Endometrial microvascular endothelial cells (primary cell): ENCODE measurements around the gene HTR3C. TPM values are rescaled to one million over a fixed set of nuclear protein-coding genes. Genes with fewer than 3 reads are reported as not detected.

Experiments used
- in situ Hi-C: cut with HindIII; loops from 2 replicates; pipeline ENCODE4 v1.10.0; 2017; ENCODE audit warnings: low sequenced_read_pairs, low pct_unique_long_range_greater_than_20kb; ENCODE audit errors: inconsistent ontology term
- total RNA-seq: library from RNA; depleted of rRNA; stranded (reverse); fragments of >200 nt; gene quantifications from one replicate; pipeline ENCODE4 v1.2.3, GENCODE V29; 2015; ENCODE audit errors: inconsistent ontology term

The HTR3C gene
- total RNA-seq, 1 donor from 2014 or later: not detected

GRCh38 chr3:184077881-184078280 is 25.0 kb downstream of the HTR3C start:
- in situ Hi-C loops: no loop called here

GRCh38 chr3:184078851-184079250 is 26.0 kb downstream of the HTR3C start:
- in situ Hi-C loops: no loop called here

GRCh38 chr3:184081116-184081830 is 28.4 kb downstream of the HTR3C start:
- in situ Hi-C loops: no loop called here

- in situ Hi-C loops: no loop called here
These were observed 29.2 kb downstream of the HTR3C start for GRCh38 chr3:184082034-184082433.

GRCh38 chr3:184082465-184082864 is 29.6 kb downstream of the HTR3C start:
- in situ Hi-C loops: no loop called here

- in situ Hi-C loops: no loop called here
These were observed 32.6 kb downstream of the HTR3C start for GRCh38 chr3:184085389-184085852.

- in situ Hi-C loops: no loop called here
These were observed 39.4 kb downstream of the HTR3C start for GRCh38 chr3:184092199-184092598.

- in situ Hi-C loops: no loop called here
These were observed 44.0 kb downstream of the HTR3C start, which contains the start of gene HTR3E for GRCh38 chr3:184096811-184097383. TSS of gene HTR3E (plus strand) at chr3:184097064. CDS start at chr3:184097530, 466 bp downstream.

GRCh38 chr3:184097556-184097955 is 44.7 kb downstream of the HTR3C start:
- in situ Hi-C loops: no loop called here

- in situ Hi-C loops: no loop called here
These were observed 47.2 kb downstream of the HTR3C start for GRCh38 chr3:184099806-184100686.

Other genes starting within 250 kb of the HTR3C start
- gene MAP6D1, start 227.5 kb upstream of the HTR3C start, total RNA-seq: 4.0 TPM
- gene PARL, start 168.2 kb upstream of the HTR3C start, total RNA-seq: 37.4 TPM
- gene ABCC5, start 35.2 kb upstream of the HTR3C start, total RNA-seq: 7.0 TPM
- gene HTR3D, start 21.3 kb upstream of the HTR3C start, total RNA-seq: not detected
- gene HTR3E, start 44.0 kb downstream of the HTR3C start, total RNA-seq: not detected
- 45.3 TPM for gene EIF2B5, start 82.3 kb downstream of the HTR3C start, total RNA-seq
- gene DVL3, start 102.3 kb downstream of the HTR3C start, total RNA-seq: 27.2 TPM
- gene AP2M1, start 121.8 kb downstream of the HTR3C start, total RNA-seq: 418 TPM
- 68.2 TPM for gene ABCF3, start 133.2 kb downstream of the HTR3C start, total RNA-seq
- gene VWA5B2, start 176.5 kb downstream of the HTR3C start, total RNA-seq: not detected
- gene ALG3, start 195.9 kb downstream of the HTR3C start, total RNA-seq: 68.4 TPM
- gene EEF1AKMT4, start 196.6 kb downstream of the HTR3C start, total RNA-seq: 9.2 TPM
- not detected for gene CAMK2N2, start 208.5 kb downstream of the HTR3C start, total RNA-seq
- gene ECE2, start 223.0 kb downstream of the HTR3C start, total RNA-seq: not detected
- gene PSMD2, start 246.2 kb downstream of the HTR3C start, total RNA-seq: 897 TPM